GM23248 (cell line): ENCODE data around the gene ADAMTS15. TPM values are rescaled to one million over a fixed set of nuclear protein-coding genes. Genes with fewer than 3 reads are reported as not detected.

Experiments
- DNase-seq: peaks from one replicate; pipeline ENCODE4 v3.0.0-alpha.2; 2015
- H2AFZ ChIP-seq: fragments of 200-600 bp; sonication (generic); 2 replicates; pipeline ENCODE4 v1.6.1; 2016; ENCODE audit warnings: antibody characterized with exemption
- H3F3A ChIP-seq: fragments of 200-600 bp; sonication (generic); 2 replicates; pipeline ENCODE4 v1.6.1; 2016; ENCODE audit warnings: mild to moderate bottlenecking, antibody characterized with exemption, mixed run types; ENCODE audit not compliant: insufficient read depth
- H3K27ac ChIP-seq: fragments of 200-600 bp; sonication (generic); 2 replicates; pipeline ENCODE4 v1.5.1; 2016; ENCODE audit warnings: mild to moderate bottlenecking
- H3K27me3 ChIP-seq: fragments of 200-600 bp; sonication (generic); replicated peaks from 2 replicates; pipeline ENCODE4 v1.6.1; 2016; ENCODE audit warnings: mild to moderate bottlenecking; ENCODE audit not compliant: insufficient read depth
- H3K36me3 ChIP-seq: fragments of 200-600 bp; sonication (generic); 2 replicates; pipeline ENCODE4 v1.6.1; 2016; ENCODE audit warnings: low read depth, mild to moderate bottlenecking
- H3K4me1 ChIP-seq: fragments of 200-600 bp; sonication (generic); 2 replicates; pipeline ENCODE4 v1.6.1; 2016; ENCODE audit warnings: mild to moderate bottlenecking; ENCODE audit not compliant: insufficient read depth
- H3K4me2 ChIP-seq: fragments of 200-600 bp; sonication (generic); one replicate; pipeline ENCODE4 v1.6.1; 2016; ENCODE audit warnings: mild to moderate bottlenecking; ENCODE audit not compliant: unreplicated experiment
- H3K4me3 ChIP-seq: fragments of 200-600 bp; sonication (generic); 2 replicates; pipeline ENCODE4 v1.5.1; 2016; ENCODE audit warnings: mild to moderate bottlenecking
- H3K79me2 ChIP-seq: fragments of 200-600 bp; sonication (generic); 2 replicates; pipeline ENCODE4 v1.6.1; 2016; ENCODE audit warnings: mild to moderate bottlenecking; ENCODE audit not compliant: insufficient read depth
- H3K9ac ChIP-seq: fragments of 200-600 bp; sonication (generic); 2 replicates; pipeline ENCODE4 v1.6.1; 2016; ENCODE audit warnings: mild to moderate bottlenecking
- H3K9me2 ChIP-seq: fragments of 200-600 bp; sonication (generic); 2 replicates; pipeline ENCODE4 v1.6.1; 2016; ENCODE audit warnings: mixed run types, mild to moderate bottlenecking, moderate library complexity; ENCODE audit not compliant: insufficient read depth
- H3K9me3 ChIP-seq: fragments of 200-600 bp; sonication (generic); one replicate; pipeline ENCODE4 v1.6.1; 2017; ENCODE audit warnings: low read depth
- H4K20me1 ChIP-seq: fragments of 200-600 bp; sonication (generic); 2 replicates; pipeline ENCODE4 v1.6.0; 2016; ENCODE audit not compliant: insufficient read depth
- EZH2 ChIP-seq: fragments of 200-600 bp; sonication (generic); IDR thresholded peaks from 2 replicates; pipeline ENCODE4 v1.6.1; 2018; ENCODE audit warnings: antibody characterized with exemption, mild to moderate bottlenecking; ENCODE audit not compliant: insufficient read depth, poor library complexity, severe bottlenecking
- EZH2phosphoT487 ChIP-seq: fragments of 200-600 bp; sonication (generic); IDR thresholded peaks from 2 replicates; pipeline ENCODE4 v1.6.1; 2018; ENCODE audit warnings: antibody characterized with exemption, moderate library complexity, mild to moderate bottlenecking, low read depth; ENCODE audit not compliant: insufficient read depth
- WGBS, 2 experiments: methylation state at CpG; one replicate each; pipeline ENCODE4 v1.1.6; 2015 to 2017; ENCODE audit warnings: low lambda C conversion rate in 2 of 2, low coverage in 1 of 2; ENCODE audit errors: missing lambda C conversion rate in 2 of 2; 5-methylcytosine and 5-hydroxymethylcytosine counted together
- in situ Hi-C: fragments of 300-500 bp; cut with MboI; formaldehyde crosslinking; loops from 2 replicates; pipeline ENCODE4 v1.15.0; 2020
- polyA plus RNA-seq: library from polyadenylated mRNA; unstranded; fragments of >200 nt; fragmentation: Nextera tagmentation; extraction: Ambion mirVana; gene quantifications from 2 replicates; pipeline ENCODE4 v1.2.1, GENCODE V29; 2016
- total RNA-seq: library from RNA; depleted of rRNA; stranded (reverse); fragments of >200 nt; shearing (Covaris generic); gene quantifications from 2 replicates; pipeline ENCODE4 v1.2.3, GENCODE V29; 2014

ADAMTS15 gene
- total and polyA plus RNA-seq, 2 experiments from 2014 or later = 0.09 to 0.97 TPM

DNA sequence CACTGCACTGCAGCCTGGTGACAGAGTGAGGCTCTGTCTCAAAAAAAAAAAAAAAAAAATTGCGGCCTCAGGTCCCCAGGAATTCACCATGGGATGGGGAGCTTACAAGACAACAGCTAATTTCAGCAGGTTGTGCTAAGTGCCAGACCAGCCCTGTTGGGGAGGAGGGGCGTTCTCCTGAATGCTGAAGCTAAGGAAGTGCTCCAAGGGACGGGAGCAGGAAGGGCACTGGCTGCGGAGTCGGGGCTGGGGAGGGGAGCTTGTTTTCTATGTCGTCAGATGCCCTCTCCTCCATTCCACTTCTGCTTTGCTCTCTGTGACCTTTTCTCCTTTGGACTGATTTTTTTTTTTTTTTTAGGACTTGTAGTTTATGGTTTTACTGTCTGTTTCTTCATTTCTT lies 4.5 kb downstream of the ADAMTS15 start:
- H3K4me2 ChIP-seq = no peak overlapping the region
- DNase-seq = no peak
- H3K4me1 ChIP-seq = peaks cover 13% of the 10 kb centered on the region
- H3K36me3 ChIP-seq = no peaks in the 10 kb centered on the region
- H3K27ac ChIP-seq = no peak overlapping the region
- no peaks in the 10 kb centered on the region for H4K20me1 ChIP-seq
- no peaks in the 10 kb centered on the region for H3K9me3 ChIP-seq
- H3K9ac ChIP-seq = no peak overlapping the region
- no peak overlapping the region for H2AFZ ChIP-seq
- no peaks in the 10 kb centered on the region for H3K27me3 ChIP-seq
- no peaks in the 10 kb centered on the region for H3K9me2 ChIP-seq
- no peak overlapping the region for H3K4me3 ChIP-seq
- in situ Hi-C loops = no loop called here
- 96 to 97% methylated on average over 6 of the region's 6 CpGs for WGBS, 2 experiments
- no peaks in the 10 kb centered on the region for H3K79me2 ChIP-seq
- TF ChIP-seq EZH2phosphoT487 (no peak), EZH2 (no peak)
- H3F3A ChIP-seq = no peaks in the 10 kb centered on the region

DNA sequence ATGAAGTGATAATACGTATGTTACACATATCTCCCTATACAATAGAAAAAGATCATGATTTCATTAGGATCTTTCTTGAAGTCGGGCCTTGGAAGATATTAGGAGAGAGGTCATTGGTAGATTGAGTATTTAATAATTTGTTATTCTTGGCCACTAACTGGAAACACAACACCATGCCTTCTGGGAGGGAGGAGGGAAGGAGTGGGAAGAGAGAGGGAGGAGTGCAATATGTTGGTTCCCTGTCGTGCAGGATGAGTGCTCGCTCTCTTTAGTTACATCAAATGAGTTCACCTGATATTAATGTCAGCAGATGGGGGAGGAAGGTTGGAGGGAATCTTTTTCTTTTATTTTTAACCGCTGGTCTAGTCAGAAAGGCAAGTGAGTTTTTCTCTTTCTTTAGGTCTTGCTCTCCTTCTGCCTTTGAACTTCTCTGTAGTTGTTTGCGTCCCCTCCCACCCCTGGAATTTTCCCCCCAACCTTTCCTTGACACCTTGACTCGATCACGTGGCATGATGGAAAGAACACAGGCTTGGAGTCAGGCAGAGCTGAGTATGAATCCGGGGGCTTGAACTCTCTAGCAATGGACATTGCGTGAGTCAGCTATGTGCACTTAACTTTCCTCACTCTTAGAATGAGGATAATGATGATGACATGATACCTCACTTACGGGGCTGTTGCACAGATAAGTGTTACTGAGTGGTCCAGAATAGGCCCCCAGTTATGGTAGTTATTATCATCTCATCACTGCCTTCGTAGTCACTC lies 6.2 kb downstream of the ADAMTS15 start:
- Histone ChIP-seq H3K9ac (no peak overlapping the region), H3F3A (no peaks in the 10 kb centered on the region), H3K36me3 (no peaks in the 10 kb centered on the region), H3K4me1 (peaks cover 18% of the 10 kb centered on the region), H3K27ac (no peak overlapping the region), H3K4me2 (no peak overlapping the region), H3K9me3 (no peaks in the 10 kb centered on the region), H3K27me3 (no peaks in the 10 kb centered on the region), H3K9me2 (no peaks in the 10 kb centered on the region), H2AFZ (no peak overlapping the region), H3K4me3 (no peak overlapping the region), H3K79me2 (no peaks in the 10 kb centered on the region), H4K20me1 (no peaks in the 10 kb centered on the region)
- DNase-seq = peak; percentile 49
- TF ChIP-seq EZH2phosphoT487 = no peak
- no peak for TF ChIP-seq EZH2
- WGBS, 2 experiments = 63 to 66% methylated on average over 12 of the region's 12 CpGs
- in situ Hi-C loops = no loop called here

DNA sequence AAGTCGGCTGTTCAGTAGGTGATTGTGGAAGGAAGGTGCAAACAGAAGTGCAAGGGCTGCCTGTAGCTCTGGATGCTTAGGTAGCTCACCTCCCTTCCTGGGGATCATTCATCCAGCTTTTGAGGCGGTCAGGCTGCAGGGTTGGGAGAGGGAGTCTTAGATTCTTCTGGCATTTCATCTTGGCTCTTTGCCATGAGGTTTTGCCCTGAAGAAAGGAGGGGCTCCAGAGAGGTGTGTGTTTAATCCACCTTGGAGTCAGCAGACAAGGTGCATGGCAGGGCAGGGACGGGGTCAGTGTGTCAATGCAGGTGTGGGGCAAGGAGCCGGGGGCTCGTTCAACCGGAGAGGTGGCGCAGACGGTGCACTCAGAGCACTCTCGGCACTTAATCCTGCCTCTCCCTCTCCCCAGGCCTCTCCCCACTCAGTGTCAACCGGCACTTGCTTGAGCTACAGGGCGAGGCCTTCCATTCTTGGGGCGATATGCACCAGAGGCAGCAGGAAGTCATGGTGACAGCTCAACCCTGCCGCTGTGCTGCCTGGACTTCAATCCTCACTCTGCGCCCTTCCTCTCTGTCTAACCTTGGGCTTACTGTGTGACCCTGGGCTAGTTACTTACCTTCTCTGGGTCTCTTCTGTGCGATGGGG lies 7.2 kb downstream of the ADAMTS15 start:
- no peaks in the 10 kb centered on the region for H3K36me3 ChIP-seq
- no peak overlapping the region for H3K4me2 ChIP-seq
- H3F3A ChIP-seq = no peaks in the 10 kb centered on the region
- WGBS, 2 experiments = 91% methylated on average over 15 of the region's 15 CpGs
- no peak overlapping the region for H3K4me3 ChIP-seq
- no peak overlapping the region for H2AFZ ChIP-seq
- H3K9me2 ChIP-seq = no peaks in the 10 kb centered on the region
- H3K79me2 ChIP-seq = no peaks in the 10 kb centered on the region
- peaks cover 18% of the 10 kb centered on the region for H3K4me1 ChIP-seq
- no peak for DNase-seq
- H3K9ac ChIP-seq = no peak overlapping the region
- TF ChIP-seq EZH2phosphoT487 (no peak), EZH2 (no peak)
- H3K27ac ChIP-seq = no peak overlapping the region
- no peaks in the 10 kb centered on the region for H3K9me3 ChIP-seq
- no peaks in the 10 kb centered on the region for H4K20me1 ChIP-seq
- no peaks in the 10 kb centered on the region for H3K27me3 ChIP-seq
- in situ Hi-C loops = no loop called here

DNA sequence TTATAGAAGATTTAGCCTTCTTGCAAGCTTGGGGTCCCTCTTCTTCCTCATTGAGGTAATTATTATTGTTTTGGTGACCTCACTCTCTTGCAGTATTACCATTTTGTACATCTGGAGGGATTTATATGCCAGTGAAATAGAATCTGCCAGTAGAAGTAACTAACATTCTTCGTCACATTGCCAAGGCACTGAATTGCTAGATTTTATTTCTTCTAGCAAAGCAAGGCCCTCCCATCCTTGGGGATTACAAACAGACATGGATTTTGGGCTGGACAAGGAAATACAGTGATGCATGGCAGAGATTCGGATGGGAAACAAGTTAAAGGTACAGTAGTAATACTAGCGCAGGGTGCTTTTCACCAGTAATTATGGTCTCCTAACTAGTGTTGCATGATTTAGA lies 7.8 kb downstream of the ADAMTS15 start:
- H3K4me2 ChIP-seq = no peak overlapping the region
- TF ChIP-seq EZH2 (no peak), EZH2phosphoT487 (no peak)
- no peak overlapping the region for H3K4me3 ChIP-seq
- no peaks in the 10 kb centered on the region for H4K20me1 ChIP-seq
- no peak overlapping the region for H2AFZ ChIP-seq
- H3F3A ChIP-seq = no peaks in the 10 kb centered on the region
- no peaks in the 10 kb centered on the region for H3K36me3 ChIP-seq
- no peak overlapping the region for H3K9ac ChIP-seq
- H3K9me3 ChIP-seq = no peaks in the 10 kb centered on the region
- H3K79me2 ChIP-seq = no peaks in the 10 kb centered on the region
- H3K4me1 ChIP-seq = peaks cover 17% of the 10 kb centered on the region
- WGBS, 2 experiments = 93 to 98% methylated on average over 3 of the region's 3 CpGs
- no peaks in the 10 kb centered on the region for H3K9me2 ChIP-seq
- no peaks in the 10 kb centered on the region for H3K27me3 ChIP-seq
- in situ Hi-C loops = no loop called here
- no peak overlapping the region for H3K27ac ChIP-seq
- DNase-seq = no peak
